ENCODE data around the gene CYBA.

DNA sequence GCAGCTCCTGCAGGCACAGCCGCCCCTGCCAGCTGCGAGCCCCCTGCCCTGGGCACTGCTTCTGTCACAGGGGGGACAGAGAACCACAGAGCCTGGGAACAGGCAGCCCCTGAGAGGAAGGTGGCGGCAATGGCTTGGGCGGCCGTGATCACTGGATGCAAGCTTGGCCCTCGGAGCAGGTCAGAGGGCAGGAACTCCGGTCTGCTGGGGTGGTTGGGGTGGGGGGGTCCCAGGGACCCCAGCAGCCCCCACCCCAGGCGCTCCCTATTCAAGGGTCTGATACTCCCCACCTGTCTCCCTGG lies 1.9 kb upstream of the CYBA start:
- no peak for TF ChIP-seq EZH2 (IDR thresholded peaks at IDR 0.05; ENCODE audit: borderline replicate concordance, low read length)
- TF ChIP-seq, protein P1, sequence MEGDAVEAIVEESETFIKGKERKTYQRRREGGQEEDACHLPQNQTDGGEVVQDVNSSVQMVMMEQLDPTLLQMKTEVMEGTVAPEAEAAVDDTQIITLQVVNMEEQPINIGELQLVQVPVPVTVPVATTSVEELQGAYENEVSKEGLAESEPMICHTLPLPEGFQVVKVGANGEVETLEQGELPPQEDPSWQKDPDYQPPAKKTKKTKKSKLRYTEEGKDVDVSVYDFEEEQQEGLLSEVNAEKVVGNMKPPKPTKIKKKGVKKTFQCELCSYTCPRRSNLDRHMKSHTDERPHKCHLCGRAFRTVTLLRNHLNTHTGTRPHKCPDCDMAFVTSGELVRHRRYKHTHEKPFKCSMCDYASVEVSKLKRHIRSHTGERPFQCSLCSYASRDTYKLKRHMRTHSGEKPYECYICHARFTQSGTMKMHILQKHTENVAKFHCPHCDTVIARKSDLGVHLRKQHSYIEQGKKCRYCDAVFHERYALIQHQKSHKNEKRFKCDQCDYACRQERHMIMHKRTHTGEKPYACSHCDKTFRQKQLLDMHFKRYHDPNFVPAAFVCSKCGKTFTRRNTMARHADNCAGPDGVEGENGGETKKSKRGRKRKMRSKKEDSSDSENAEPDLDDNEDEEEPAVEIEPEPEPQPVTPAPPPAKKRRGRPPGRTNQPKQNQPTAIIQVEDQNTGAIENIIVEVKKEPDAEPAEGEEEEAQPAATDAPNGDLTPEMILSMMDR (conservative IDR thresholded peaks at IDR 0.05 in 1 of 2, IDR thresholded peaks at IDR 0.05 in 1 of 2; ENCODE audit: extremely low read depth in 1 of 2, insufficient read depth in 1 of 2, low read depth in 1 of 2, low read length in 2 of 2) = no peak

Measured in mammary epithelial cell (primary cell).